NCI-H187 (cell line): ENCODE results near the gene EMILIN1.
"Not testable (repeated sequence)": the region's sequence is repeated elsewhere in the genome, so short reads cannot be mapped to it uniquely, and the experiment has no call there.

ENCODE experiments used
- DNase-seq, 2 experiments: peaks; one replicate each; lab custom pipeline; 2025; lab: John Stamatoyannopoulos, UW

EMILIN1 gene

DNA sequence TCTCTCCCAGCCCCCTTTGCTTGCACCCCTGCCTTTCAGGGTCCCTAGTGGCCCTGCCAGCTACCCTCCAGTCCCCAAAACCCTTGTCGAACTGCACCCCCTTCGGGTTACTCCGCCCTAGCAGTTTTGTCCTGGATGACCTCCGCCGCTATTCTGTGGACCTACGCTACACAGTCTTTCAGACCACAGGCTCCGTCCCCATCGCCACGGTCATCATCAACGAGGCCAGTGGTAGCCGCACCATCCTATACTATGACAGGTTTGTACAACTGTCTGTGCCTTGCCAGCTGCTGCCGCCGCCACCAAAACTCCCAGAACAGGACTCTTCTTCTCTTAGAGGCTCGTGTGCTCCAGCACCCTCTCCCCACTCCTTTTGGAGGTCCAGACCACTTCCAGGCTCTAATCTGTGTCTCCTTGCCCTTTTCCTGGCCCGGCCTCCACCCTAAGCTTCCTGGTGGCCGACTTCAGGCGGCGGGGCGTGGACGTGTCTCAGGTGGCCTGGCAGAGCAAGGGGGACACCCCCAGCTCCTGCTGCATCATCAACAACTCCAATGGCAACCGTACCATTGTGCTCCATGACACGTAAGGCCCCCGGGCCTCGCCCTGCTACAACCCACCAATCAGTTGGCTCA, 16.1 kb downstream of the EMILIN1 start:
- no peak for DNase-seq

DNA sequence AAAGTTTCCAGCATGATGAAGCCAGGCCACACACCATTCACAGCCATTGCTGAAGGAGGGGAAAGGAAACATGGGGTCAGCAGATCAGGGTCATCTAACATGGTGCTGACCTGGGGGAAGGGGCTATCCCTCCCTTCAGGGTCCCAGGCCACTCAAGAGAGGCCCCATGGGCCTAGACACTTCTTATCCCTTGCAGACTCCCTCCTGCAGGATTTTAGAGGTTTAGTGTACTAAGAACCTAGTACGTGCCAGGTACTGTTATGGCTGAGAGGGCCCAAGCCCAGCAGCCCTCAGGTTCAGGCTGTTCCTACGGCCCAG, 17.0 kb downstream of the EMILIN1 start:
- DNase-seq = no peak

DNA sequence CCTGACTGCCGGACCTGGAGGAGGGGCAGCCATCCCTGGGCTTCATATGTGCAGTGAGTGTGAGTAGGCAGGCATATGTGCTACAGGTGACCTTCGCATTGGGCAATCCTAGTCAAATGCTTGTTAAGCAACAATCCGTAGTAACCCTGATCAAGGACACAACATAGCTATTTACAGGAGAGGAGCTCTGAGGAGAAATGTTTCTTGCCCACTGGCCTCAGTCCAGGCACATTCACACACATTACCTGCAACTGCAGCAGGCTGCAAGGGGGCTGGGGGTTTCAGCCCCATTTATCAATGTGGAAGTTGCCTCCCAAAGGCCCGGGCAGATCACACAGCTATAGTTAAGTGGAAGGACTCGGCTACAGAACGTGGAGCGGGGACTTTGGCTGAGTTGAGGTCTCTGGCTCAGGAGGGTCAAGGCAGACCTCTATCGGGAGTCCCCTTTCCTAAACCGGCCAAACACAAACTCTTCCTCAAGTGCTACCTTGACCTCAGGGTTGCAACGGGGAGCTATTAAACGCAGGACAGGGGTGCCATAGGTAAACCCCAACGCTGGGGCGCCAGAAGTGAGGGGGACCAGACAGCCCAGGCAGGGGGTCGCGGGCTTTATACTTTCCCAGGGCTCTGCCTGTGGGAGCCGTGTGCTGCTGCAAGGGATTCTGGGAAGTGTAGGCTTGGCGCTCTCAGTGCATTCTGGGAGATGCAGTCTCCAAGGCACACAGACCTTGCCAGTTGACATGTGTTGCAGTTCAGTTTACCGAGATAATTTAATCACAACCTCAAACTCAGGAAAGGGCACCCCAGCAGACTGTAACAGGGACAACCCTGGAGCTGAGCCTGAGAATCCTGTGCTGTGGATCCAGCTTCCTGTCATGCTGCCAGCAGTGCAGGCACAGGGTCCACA, 17.6 kb downstream of the EMILIN1 start:
- no peak for DNase-seq

DNA sequence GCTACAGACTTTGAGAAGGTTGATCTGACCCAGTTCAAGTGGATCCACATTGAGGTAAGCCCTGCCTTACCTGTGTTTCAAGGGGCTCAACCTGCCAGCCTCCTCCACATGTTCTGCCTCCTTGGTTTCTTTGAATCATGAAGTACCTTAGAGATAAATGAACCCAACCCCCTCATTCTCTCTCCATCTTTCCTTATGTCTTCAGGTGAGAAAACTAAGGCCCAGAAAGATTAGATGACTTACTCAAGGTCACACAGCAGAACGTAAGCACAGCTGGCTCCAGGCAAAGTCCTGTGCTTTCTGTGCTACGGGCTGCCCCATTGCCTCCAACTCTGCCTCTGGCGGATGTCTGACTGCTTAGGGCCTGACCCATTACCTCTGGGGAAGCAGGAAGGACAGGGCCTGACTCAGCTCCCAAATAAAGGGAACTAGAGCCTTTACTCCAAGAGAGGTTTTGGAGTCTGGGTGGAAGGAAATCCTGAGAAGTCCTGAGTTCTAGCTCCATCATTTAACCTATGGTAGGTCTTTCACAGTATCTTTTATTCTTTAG, 18.4 kb downstream of the EMILIN1 start:
- no peak for DNase-seq

DNA sequence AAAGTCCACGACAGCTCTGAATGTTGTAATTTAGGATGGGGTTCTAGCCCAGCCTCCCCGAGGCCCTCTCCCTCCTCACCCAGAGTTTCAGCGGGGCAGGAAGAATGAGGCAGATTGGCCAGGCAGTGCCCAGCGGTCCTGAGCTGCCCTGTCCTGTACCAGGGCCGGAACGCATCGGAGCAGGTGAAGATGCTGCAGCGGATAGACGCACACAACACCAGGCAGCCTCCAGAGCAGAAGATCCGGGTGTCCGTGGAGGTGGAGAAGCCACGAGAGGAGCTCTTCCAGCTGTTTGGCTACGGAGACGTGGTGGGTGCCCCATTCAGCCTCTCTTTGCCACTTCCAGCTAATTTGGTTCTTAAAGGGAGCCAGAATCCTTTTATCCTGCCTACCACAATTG, 18.9 kb downstream of the EMILIN1 start:
- DNase-seq = no peak

DNA sequence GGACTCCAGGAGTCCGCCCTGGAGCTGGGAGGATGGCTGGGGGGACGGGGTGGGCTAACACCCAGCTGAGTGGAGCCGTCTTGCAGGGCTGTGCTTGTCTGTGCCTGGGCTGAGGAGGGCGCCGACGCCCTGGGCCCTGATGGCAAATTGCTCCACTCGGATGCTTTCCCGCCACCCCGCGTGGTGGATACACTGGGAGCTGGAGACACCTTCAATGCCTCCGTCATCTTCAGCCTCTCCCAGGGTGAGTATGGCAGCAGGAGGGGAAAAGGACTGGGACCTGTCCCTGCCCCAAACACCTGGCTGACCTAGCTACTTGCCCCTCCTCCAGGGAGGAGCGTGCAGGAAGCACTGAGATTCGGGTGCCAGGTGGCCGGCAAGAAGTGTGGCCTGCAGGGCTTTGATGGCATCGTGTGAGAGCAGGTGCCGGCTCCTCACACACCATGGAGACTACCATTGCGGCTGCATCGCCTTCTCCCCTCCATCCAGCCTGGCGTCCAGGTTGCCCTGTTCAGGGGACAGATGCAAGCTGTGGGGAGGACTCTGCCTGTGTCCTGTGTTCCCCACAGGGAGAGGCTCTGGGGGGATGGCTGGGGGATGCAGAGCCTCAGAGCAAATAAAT, 21.0 kb downstream of the EMILIN1 start:
- DNase-seq = no peak

DNA sequence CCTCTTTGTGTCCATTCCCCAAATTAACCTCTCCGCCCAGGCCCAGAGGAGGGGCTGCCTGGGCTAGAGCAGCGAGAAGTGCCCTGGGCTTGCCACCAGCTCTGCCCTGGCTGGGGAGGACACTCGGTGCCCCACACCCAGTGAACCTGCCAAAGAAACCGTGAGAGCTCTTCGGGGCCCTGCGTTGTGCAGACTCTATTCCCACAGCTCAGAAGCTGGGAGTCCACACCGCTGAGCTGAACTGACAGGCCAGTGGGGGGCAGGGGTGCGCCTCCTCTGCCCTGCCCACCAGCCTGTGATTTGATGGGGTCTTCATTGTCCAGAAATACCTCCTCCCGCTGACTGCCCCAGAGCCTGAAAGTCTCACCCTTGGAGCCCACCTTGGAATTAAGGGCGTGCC, 21.6 kb downstream of the EMILIN1 start:
- no peak for DNase-seq

DNA sequence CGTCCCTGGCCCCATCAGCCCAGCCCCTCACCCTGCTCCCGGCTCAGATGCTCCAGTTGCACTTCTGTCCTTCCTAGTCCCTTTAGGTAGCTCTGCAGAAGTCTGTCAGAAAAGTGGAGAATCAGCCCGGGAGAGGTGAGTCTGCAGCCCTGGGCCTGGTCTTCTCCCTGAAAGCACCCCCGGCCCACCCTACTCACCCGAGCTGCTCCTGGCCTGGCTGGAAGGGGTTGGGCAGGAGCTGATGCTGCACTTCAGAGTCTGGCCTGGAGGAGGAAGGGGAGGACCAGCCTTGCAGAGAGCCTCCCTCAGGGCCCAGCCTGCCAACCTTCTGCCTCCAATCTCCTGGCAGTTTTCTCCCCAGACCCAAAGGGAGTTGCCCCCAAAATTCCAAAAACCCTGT, 23.9 kb downstream of the EMILIN1 start:
- DNase-seq = no peak

DNA sequence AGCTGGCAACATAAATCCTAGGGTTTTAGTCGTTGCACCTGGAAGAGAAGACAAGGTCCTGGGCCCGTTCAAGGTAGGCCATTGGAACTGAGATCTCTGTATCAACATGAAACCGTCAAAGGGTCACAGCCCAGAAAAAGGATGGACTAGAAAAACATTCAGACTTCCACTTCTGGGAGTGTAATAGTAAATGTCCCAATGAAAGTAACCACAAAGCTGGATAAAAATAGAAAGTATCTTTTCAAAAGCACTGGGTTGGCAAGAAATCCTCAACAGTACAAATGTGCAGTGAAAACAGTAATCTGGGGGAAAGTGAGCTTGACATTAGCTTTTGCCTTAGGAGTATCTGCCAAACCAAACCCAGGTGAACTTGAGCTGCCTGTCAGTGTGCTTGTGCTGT, 27.6 kb downstream of the EMILIN1 start:
- DNase-seq = no peak

DNA sequence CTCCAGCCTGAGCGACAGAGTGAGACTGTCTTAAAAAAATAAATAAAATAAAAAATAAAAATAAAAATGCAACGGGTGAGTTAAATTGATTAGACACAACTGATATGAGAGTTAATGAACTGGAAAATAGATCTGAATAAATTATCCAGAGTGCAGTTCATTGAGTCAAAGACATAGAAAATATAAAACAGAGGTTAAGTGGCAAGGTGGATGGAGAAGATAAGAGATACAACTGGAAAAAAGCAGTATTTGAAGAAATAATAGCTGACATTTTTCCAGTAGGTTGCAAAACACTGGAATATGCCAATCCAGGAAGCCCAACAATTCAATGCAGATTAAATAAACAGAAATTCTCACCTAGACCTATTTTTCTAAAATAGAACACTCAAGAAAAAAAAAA, 29.8 kb downstream of the EMILIN1 start:
- DNase-seq = no peak

DNA sequence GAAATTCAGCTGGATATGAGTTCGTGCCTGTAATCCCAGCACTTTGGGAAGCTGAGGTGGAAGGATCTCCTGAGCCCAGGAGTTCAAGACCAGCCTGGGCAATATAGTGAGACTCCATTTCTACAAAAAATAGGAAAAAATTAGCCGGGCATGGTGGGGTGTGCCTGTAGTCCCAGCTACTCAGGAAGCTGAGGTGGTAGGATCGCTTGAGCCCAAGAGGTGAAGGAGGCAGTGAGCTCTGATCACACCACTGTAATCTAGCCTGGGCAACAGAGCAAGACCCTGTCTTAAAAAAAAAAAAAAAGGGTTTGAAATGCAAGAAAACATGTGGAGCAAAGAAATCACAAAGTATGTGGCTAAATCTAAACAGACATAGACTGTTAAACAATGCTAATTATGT, 30.7 kb downstream of the EMILIN1 start:
- no peak for DNase-seq

DNA sequence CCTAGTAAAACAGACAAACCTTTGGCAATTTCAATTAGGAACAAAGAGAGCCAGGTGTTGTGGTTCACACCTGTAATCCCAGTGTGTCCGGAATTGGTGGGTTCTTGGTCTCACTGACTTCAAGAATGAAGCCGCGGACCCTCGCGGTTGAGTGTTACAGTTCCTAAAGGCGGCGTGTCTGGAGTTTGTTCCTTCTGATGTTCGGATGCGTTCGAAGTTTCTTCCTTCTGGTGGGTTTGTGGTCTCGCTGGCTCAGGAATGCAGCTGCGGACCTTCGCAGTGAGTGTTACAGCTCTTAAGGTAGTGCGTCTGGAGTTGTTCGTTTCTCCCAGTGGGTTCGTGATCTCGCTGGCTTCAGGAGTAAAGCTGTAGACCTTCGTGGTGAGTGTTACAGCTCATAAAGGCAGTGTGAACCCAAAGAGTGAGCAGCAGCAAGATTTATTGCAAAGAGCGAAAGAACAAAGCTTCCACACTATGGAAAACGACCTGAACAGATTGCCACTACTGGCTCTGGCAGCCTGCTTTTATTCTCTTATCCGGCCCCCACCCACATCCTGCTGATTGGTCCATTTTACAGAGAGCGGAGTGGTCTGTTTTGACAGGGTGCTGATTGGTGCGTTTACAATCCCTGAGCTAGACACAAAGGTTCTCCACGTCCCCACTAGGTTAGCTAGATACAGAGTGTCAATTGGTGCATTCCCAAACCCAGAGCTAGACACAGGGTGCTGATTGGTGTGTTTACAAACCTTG, 32.4 kb downstream of the EMILIN1 start:
- DNase-seq = not testable (repeated sequence)

DNA sequence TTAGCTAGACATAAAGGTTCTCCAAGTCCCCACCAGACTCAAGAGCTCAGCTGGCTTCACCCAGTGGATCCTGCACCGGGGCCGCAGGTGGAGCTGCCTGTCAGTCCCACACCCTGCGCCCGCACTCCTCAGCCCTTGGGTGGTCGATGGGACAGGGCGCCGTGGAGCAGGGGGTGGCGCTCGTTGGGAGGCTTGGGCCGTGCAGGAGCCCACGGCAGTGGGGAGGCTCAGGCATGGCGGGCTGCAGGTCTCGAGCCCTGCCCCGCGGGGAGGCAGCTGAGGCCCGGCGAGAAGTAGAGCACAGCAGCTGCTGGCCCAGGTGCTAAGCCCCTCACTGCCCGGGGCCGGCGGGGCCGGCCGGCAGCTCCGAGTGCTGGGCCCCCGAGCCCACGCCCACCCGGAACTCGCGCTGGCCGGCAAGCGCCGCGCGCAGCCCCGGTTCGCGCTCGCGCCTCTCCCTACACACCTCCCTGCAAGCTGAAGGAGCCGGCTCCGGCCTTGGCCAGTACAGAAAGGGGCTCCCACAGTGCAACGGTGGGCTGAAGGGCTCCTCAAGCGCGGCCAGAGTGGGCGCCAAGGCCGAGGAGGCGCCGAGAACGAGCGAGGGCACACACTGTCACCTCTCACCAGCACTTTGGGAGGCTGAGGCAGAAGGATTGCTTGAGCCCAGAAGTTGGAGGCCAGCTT, 33.1 kb downstream of the EMILIN1 start:
- not testable (repeated sequence) for DNase-seq

DNA sequence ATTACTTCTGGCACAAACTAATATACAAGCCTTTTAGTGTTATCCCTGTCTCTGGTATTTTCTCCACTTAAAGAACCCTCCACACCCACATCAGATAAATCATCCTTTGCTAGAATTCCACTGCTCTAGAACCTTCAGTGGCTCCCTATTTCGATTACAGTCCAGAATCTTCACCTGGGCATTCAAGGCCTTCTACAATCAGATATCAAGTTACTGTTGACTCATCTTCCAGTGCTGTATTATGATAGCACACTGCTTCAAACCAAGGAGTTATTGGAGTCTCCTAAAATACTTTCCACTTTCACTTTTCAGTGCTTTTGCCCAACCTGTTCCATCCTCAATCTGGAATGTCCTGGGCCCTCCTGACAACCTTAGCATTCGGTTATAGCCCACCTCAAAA, 37.1 kb downstream of the EMILIN1 start:
- DNase-seq = no peak

DNA sequence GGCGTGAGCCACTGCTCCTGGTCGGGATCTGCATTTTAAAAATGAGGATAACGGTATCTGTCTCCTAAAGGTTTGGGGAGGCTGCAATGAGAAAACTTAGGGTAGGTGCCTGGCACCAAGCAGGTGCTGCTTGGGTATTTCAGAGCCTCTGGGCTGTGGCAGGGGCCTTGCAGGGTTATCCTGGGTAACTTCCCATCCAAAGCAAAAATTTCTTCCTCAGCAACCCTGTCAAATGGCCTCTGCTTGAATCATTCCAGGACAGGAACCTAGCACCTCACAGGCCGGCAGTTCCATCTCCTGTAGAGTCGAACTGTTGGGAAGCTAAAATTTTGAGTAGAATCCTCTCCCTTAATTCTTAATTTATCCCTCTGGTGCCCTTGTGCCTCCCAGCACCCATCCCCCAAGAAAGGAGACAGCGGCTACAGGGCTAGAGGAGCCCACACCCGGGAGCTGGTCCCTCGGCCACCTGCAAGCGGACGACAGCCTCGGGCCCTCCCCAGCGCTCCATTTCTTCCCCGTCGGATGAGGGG, 39.6 kb downstream of the EMILIN1 start:
- no peak for DNase-seq

DNA sequence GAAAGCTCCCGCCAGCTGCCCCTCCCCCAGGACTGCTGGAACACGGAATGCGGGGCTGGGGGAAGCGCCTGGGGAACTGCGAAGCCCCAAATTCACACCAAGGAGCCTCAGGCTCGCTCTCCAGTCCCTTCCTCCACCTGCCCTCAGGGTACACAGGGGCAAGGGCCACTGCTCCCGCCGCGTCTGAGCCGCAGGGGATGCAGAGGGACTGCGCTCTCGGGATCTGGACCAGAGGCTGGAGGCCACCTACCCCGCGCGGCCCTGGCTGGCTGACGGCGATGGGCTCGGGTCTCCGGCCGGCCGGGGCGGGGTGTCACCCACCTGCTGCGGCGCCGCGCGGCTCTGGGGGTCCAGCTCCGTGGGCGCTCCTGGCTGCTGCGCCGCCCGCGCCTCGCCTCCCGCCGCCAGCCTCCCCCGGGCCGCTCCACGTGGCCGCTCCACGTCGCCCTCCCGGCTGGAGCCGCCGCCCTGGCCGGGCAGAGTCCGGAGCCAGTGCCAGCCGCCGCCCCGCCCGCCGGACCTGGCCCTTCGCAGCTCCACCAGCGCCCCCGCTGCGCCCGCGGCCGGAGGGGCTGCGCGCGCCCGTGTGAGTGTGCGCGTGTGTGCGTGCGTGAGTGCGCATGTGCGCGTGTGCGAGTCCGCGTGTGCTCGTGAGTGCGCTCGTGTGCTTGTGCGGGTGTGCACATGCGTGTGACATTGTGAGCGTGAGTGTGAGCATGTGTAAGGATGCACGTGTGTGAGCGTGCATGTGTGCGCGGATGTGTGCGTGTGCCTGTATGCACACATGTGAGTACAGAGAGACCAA, 40.3 kb downstream of the EMILIN1 start, which contains the start of gene CGREF1:
TSS of gene CGREF1 (minus strand) at position 604 of the 805 bp plus-strand sequence. CDS start 14,762 bp downstream, outside the sequence.
- no peak for DNase-seq

DNA sequence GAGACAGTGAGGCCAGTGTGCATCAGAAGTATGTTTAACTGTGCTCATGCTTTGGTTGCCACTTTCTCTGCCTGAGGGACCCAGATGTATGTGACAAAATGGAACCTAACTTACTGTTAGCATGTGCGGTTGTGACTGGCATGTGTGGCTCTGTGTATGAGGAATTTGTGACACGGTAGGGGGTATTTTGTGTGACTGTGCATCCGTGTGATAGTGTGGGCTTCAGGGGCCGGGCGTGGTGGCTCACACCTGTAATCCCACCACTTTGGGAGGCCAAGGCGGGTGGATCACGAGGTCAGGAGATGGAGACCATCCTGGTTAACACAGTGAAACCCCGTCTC, 40.9 kb downstream of the EMILIN1 start:
- DNase-seq = not testable (repeated sequence)

DNA sequence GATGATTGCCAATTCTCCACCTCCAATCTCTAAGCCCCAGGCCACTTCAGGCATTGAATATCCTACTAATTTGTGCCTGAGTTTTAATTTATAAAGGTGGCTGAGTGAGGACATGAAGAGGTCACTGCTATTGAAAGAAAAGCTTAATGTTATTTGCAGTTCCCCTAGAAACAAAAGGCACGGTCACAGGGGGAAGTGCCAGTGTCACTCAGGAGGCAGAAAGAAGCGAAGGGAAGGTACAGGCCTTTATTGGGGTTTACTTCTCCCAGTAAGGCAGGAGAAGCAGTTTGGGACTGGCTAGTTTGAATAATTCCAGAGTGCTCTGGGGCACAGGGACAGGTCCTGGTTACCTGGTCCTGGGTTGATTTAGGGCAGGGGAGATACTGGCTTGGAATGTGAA, 43.5 kb downstream of the EMILIN1 start:
- no peak for DNase-seq

DNA sequence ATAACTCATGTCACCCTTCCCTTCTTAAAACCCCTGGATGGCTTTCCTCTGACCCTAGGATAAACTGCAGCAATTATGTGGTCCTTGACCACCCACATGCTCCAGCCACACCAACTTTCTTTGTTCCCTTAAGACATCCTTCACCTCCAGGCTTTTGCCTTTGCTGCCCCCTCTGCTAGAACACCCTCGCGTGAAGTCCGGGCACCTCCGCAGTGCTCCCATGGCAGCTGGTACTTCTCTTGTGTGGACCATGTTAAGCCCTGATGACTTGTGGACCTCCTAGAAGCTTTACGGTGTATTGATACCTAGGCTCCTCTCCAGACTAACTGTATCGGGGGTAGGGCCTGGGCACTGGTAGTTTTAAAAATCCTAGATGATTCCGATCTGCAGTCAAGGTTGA, 44.4 kb downstream of the EMILIN1 start:
- DNase-seq = no peak
